ENCODE results near the gene GAPT. TPM values are rescaled to one million over a fixed set of nuclear protein-coding genes. Genes with fewer than 3 reads are reported as not detected.
"Not testable (repeated sequence)": the region's sequence is repeated elsewhere in the genome, so short reads cannot be mapped to it uniquely, and the experiment has no call there.

Gene GAPT
- total RNA-seq, 1 donor from 2014 or later: 39.8 TPM

DNA sequence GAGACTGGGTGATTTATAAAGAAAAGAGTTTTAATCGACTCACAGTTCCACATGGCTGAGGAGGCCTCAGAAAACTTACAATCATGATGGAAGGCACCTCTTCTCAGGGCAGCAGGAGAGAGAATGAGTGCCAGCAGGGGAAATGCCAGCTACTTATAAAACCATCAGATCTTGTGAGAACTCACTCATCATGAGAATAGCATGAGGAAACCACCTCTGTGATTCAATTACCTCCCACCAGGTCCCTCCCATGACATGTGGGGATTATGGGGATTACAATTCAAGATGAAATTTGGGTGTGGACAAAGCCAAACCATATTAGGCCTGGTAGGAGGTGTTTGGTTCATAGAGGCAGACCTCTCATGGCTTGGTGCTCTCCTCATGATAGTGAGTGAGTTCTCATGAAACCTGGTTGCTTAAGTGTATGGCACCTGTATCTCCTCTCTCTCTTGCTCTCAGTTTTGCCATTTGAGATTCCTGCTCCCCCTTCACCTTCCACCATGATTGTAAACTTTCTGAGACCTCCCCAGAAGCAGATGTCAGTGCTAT lies 39.8 kb downstream of the GAPT start:
- peaks cover 5% of the 10 kb centered on the region for H3K4me1 Mint-ChIP-seq
- H3K36me3 Mint-ChIP-seq (ENCODE audit: low read depth): peaks cover 11% of the 10 kb centered on the region
- POLR2A ChIA-PET: no interaction called here
- H3K27ac Mint-ChIP-seq: no peak overlapping the region
- DNase-seq (no peak), ATAC-seq (ENCODE audit: low read depth) (no peak)
- CTCF ChIA-PET: no interaction called here
- intact Hi-C loops (cut with micrococcal nuclease): no loop called here
- no peaks in the 10 kb centered on the region for H3K27me3 Mint-ChIP-seq
- H3K4me3 Mint-ChIP-seq: no peak overlapping the region
- TF ChIP-seq, protein P1, sequence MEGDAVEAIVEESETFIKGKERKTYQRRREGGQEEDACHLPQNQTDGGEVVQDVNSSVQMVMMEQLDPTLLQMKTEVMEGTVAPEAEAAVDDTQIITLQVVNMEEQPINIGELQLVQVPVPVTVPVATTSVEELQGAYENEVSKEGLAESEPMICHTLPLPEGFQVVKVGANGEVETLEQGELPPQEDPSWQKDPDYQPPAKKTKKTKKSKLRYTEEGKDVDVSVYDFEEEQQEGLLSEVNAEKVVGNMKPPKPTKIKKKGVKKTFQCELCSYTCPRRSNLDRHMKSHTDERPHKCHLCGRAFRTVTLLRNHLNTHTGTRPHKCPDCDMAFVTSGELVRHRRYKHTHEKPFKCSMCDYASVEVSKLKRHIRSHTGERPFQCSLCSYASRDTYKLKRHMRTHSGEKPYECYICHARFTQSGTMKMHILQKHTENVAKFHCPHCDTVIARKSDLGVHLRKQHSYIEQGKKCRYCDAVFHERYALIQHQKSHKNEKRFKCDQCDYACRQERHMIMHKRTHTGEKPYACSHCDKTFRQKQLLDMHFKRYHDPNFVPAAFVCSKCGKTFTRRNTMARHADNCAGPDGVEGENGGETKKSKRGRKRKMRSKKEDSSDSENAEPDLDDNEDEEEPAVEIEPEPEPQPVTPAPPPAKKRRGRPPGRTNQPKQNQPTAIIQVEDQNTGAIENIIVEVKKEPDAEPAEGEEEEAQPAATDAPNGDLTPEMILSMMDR (IDR thresholded peaks at IDR 0.05): no peak
- peaks cover 35% of the 10 kb centered on the region for H3K9me3 Mint-ChIP-seq

DNA sequence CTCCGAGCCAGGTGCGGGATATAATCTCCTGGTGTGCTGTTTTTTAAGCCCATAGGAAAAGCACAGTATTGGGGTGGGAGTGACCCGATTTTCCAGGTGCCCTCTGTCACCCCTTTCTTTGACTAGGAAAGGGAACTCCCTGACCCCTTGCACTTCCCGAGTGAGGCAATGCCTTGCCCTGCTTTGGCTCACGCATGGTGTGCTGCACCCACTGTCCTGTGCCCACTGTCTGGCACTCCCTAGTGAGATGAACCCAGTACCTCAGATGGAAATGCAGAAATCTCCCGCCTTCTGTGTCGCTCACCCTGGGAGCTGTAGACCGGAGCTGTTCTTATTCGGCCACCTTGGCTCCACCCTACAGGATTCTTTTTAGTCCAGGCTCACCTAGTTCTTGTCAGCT lies 50.7 kb downstream of the GAPT start:
- H3K27me3 Mint-ChIP-seq; POLR2A ChIA-PET; H3K9me3 Mint-ChIP-seq; ATAC-seq (ENCODE audit: low read depth); CTCF ChIA-PET; H3K27ac Mint-ChIP-seq; H3K36me3 Mint-ChIP-seq (ENCODE audit: low read depth); intact Hi-C loops (cut with micrococcal nuclease); DNase-seq; H3K4me3 Mint-ChIP-seq: not testable (repeated sequence)
- peaks cover 44% of the 10 kb centered on the region for H3K4me1 Mint-ChIP-seq

DNA sequence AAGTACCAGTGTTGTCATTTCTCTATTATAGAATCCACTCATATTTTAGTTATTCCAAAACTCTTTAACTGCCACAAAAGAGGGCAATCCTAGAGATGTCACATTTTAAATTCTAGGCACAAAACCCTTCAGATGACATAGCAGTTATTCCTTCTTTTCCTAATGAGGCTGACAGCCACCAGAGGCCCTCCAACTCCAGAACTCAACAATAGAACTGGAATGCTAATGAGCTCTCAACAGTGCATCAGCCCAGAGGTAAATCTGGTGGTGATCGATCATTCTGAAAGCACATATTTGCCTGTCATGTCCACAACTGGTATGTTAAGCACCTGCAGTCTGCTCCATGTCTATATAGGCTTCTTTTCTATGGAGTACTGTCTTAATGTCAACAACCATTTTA lies 51.5 kb downstream of the GAPT start:
- POLR2A ChIA-PET: no interaction called here
- H3K4me3 Mint-ChIP-seq: no peak overlapping the region
- CTCF ChIA-PET: no interaction called here
- TF ChIP-seq, protein P1 (IDR thresholded peaks at IDR 0.05): no peak
- H3K27me3 Mint-ChIP-seq: no peaks in the 10 kb centered on the region
- DNase-seq (no peak), ATAC-seq (ENCODE audit: low read depth) (no peak)
- no peak overlapping the region for H3K27ac Mint-ChIP-seq
- H3K4me1 Mint-ChIP-seq: peaks cover 44% of the 10 kb centered on the region
- H3K9me3 Mint-ChIP-seq: peaks cover 7% of the 10 kb centered on the region
- peaks cover 3% of the 10 kb centered on the region for H3K36me3 Mint-ChIP-seq (ENCODE audit: low read depth)
- intact Hi-C loops (cut with micrococcal nuclease): no loop called here

DNA sequence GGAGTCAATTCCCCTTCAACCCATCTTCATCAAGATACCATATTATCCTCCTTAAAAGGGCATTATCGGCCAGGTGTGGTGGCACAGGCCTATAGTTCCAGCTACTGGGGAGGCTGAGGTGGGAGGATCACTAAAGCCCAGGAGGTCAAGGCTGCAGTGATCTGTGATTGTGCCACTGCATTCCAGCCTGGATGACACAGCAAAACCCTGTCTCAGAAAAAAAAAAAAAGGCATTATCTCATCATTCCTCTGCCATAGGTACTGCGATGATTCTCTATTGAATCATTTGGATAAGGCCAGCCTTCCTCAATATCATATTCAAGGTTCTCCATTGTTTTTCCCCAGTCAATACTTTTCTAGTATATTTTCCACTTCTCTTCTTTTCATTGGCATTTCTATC lies 52.5 kb downstream of the GAPT start:
- CTCF ChIA-PET: no interaction called here
- intact Hi-C loops (cut with micrococcal nuclease): loop anchor here (1.0 kb wide), 1 partner anchor 52 kb away; the partner anchor contains the start of gene GAPT
- Mint-ChIP-seq H3K27ac (peak overlapping the region; percentile 48), H3K36me3 (ENCODE audit: low read depth) (peaks cover 1% of the 10 kb centered on the region), H3K4me1 (peaks cover 40% of the 10 kb centered on the region), H3K4me3 (peak overlapping the region; percentile 53), H3K9me3 (peaks cover 5% of the 10 kb centered on the region), H3K27me3 (no peaks in the 10 kb centered on the region)
- no peak for DNase-seq
- POLR2A ChIA-PET: interaction anchor here (0.7 kb wide), 1 partner anchor 308 kb away, joined by 5 read pairs; no protein-coding TSS in a partner anchor
- TF ChIP-seq, protein P1 (IDR thresholded peaks at IDR 0.05): no peak
- no peak for ATAC-seq (ENCODE audit: low read depth)

DNA sequence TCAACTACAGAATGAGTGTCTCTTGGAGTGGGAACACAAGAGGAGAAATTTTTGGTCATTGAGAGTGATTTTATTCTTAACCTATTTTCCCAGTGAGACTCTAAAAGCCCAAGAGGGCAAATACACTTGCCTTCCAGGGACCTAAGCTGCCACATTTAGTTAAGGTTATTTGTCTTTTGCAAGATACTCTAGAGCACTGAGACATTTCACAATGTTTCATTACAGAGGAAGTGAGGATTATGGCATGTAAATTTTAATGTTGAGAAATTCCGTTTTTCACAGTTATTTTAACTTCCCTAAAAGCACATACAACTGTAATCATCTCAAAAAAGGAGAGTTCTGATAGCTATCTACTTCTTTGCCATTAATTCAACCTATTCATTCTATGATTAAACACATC lies 53.0 kb downstream of the GAPT start:
- H3K4me3 Mint-ChIP-seq: peak overlapping the region; percentile 53
- intact Hi-C loops (cut with micrococcal nuclease): loop anchor here (1.0 kb wide), 1 partner anchor 53 kb away; the partner anchor contains the start of gene GAPT
- peaks cover 5% of the 10 kb centered on the region for H3K9me3 Mint-ChIP-seq
- ChIA-PET POLR2A (no interaction called here), CTCF (no interaction called here)
- DNase-seq (no peak), ATAC-seq (ENCODE audit: low read depth) (peak; percentile 32)
- peak overlapping the region; percentile 48 for H3K27ac Mint-ChIP-seq
- H3K4me1 Mint-ChIP-seq: peaks cover 40% of the 10 kb centered on the region
- TF ChIP-seq, protein P1 (IDR thresholded peaks at IDR 0.05): no peak
- no peaks in the 10 kb centered on the region for H3K36me3 Mint-ChIP-seq (ENCODE audit: low read depth)
- no peaks in the 10 kb centered on the region for H3K27me3 Mint-ChIP-seq

DNA sequence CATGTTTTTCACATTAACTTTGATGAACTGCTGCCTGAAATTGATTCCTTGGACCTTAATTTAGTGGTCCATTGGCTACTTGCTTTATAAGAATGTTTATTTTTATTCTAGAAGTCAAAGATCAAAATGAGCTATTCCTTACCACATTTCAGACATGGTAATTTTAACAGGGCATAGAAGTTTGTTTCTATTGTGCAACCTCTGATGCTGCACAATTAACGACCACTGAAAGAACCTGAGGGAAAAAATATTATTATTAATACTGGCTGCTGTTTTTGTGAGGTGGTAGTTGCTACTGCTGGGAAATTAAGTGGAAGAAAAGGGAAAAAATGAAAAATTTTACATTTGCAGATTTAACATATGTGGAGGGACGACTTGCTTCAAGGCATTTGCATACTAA lies 53.7 kb downstream of the GAPT start:
- intact Hi-C loops (cut with micrococcal nuclease): loop anchor here (1.0 kb wide), 1 partner anchor 54 kb away; the partner anchor contains the start of gene GAPT
- CTCF ChIA-PET: no interaction called here
- ATAC-seq (ENCODE audit: low read depth): no peak

More for the DNA sequence above, 53.7 kb downstream of the GAPT start:
- Mint-ChIP-seq H3K4me3 (peak overlapping the region; percentile 53), H3K27ac (peak overlapping the region; percentile 48), H3K4me1 (peaks cover 40% of the 10 kb centered on the region), H3K27me3 (no peaks in the 10 kb centered on the region), H3K36me3 (ENCODE audit: low read depth) (no peaks in the 10 kb centered on the region), H3K9me3 (peaks cover 3% of the 10 kb centered on the region)
- no peak for DNase-seq
- POLR2A ChIA-PET: interaction anchor here (0.6 to 1.0 kb wide), 2 partner anchors 39 to 1371 kb away, joined by 3 to 5 read pairs; no protein-coding TSS in a partner anchor
- TF ChIP-seq, protein P1 (IDR thresholded peaks at IDR 0.05): no peak

All from activated B cell treated with CpG ODN at 0.5 μM for 24 hours (primary cell).